ENCODE results near the gene KLK5.
"Not testable (repeated sequence)": the region's sequence is repeated elsewhere in the genome, so short reads cannot be mapped to it uniquely, and the experiment has no call there.

Gene KLK5

GRCh38 chr19:50998686-50999085, 45.8 kb upstream of the KLK5 start:
- TF ChIP-seq CTCF (IDR thresholded peaks at IDR 0.05; ENCODE audit: insufficient read depth, low read length, poor library complexity, severe bottlenecking): no peak
- Histone ChIP-seq H3K4me3 (replicated peaks; ENCODE audit: low read depth, low read length) (no peak overlapping the region), H3K36me3 (ENCODE audit: control insufficient read depth, insufficient read depth, low read length) (no peaks in the 10 kb centered on the region), H3K27me3 (replicated peaks; ENCODE audit: control insufficient read depth, insufficient read depth, low read length) (0 out of 2 replicates have a peak, but pooled peaks cover 1% of the 10 kb centered on the region)
- DNase-seq (ENCODE audit: extremely low read depth, insufficient read length): no peak

- Histone ChIP-seq H3K36me3 (ENCODE audit: control insufficient read depth, insufficient read depth, low read length) (no peaks in the 10 kb centered on the region), H3K27me3 (replicated peaks; ENCODE audit: control insufficient read depth, insufficient read depth, low read length) (0 out of 2 replicates have a peak, but pooled peaks cover 1% of the 10 kb centered on the region), H3K4me3 (replicated peaks; ENCODE audit: low read depth, low read length) (no peak overlapping the region)
- no peak for TF ChIP-seq CTCF (IDR thresholded peaks at IDR 0.05; ENCODE audit: insufficient read depth, low read length, poor library complexity, severe bottlenecking)
- no peak for DNase-seq (ENCODE audit: extremely low read depth, insufficient read length)
Observed at GRCh38 chr19:50998061-50998460, 45.2 kb upstream of the KLK5 start.

GRCh38 chr19:50994129-50994528, 41.3 kb upstream of the KLK5 start:
- Histone ChIP-seq H3K36me3 (ENCODE audit: control insufficient read depth, insufficient read depth, low read length) (no peaks in the 10 kb centered on the region), H3K4me3 (replicated peaks; ENCODE audit: low read depth, low read length) (no peak overlapping the region), H3K27me3 (replicated peaks; ENCODE audit: control insufficient read depth, insufficient read depth, low read length) (peaks cover 1% of the 10 kb centered on the region; the same call in 1 of the 2 replicates)
- DNase-seq (ENCODE audit: extremely low read depth, insufficient read length): no peak
- no peak for TF ChIP-seq CTCF (IDR thresholded peaks at IDR 0.05; ENCODE audit: insufficient read depth, low read length, poor library complexity, severe bottlenecking)

GRCh38 chr19:50992666-50993035, 39.8 kb upstream of the KLK5 start:
- no peak for DNase-seq (ENCODE audit: extremely low read depth, insufficient read length)
- Histone ChIP-seq H3K36me3 (ENCODE audit: control insufficient read depth, insufficient read depth, low read length) (no peaks in the 10 kb centered on the region), H3K4me3 (replicated peaks; ENCODE audit: low read depth, low read length) (no peak overlapping the region), H3K27me3 (replicated peaks; ENCODE audit: control insufficient read depth, insufficient read depth, low read length) (no peaks in the 10 kb centered on the region; the same call in 1 of the 2 replicates)
- TF ChIP-seq CTCF (IDR thresholded peaks at IDR 0.05; ENCODE audit: insufficient read depth, low read length, poor library complexity, severe bottlenecking): no peak

GRCh38 chr19:50984416-50984815, 31.6 kb upstream of the KLK5 start:
- not testable (repeated sequence) for H3K4me3 ChIP-seq (replicated peaks; ENCODE audit: low read depth, low read length); H3K36me3 ChIP-seq (ENCODE audit: control insufficient read depth, insufficient read depth, low read length); DNase-seq (ENCODE audit: extremely low read depth, insufficient read length); H3K27me3 ChIP-seq (replicated peaks; ENCODE audit: control insufficient read depth, insufficient read depth, low read length)

- Histone ChIP-seq H3K4me3 (replicated peaks; ENCODE audit: low read depth, low read length) (no peak within 1 kb of the TSS), H3K36me3 (ENCODE audit: control insufficient read depth, insufficient read depth, low read length) (no peaks in the 10 kb centered on the region), H3K27me3 (replicated peaks; ENCODE audit: control insufficient read depth, insufficient read depth, low read length) (no peaks in the 10 kb centered on the region)
- no peak for TF ChIP-seq CTCF (IDR thresholded peaks at IDR 0.05; ENCODE audit: insufficient read depth, low read length, poor library complexity, severe bottlenecking)
- DNase-seq (ENCODE audit: extremely low read depth, insufficient read length): no peak
Observed at GRCh38 chr19:50983625-50984292, 30.9 kb upstream of the KLK5 start, which contains the start of gene KLK7. KLK7 (minus strand) TSS chr19:50983917; CDS start chr19:50982399, 1,518 bp downstream.

All from GM06990 (cell line).